H9 (cell line): ENCODE measurements around the gene CDK9. TPM values are rescaled to one million over a fixed set of nuclear protein-coding genes. Genes with fewer than 3 reads are reported as not detected.
A peak's percentile ranks its signal among the peaks of the same experiment; 100 is the strongest.

Experiments used
- DNase-seq: peaks from one replicate; pipeline ENCODE4 v3.0.0-alpha.2; 2017
- H2AFZ ChIP-seq: one replicate; pipeline ENCODE4 v1.6.1; 2013; ENCODE audit warnings: mild to moderate bottlenecking, low read length, control low read depth, moderate library complexity
- H2AK5ac ChIP-seq: 2 replicates; pipeline ENCODE4 v1.6.1; 2013; ENCODE audit warnings: low read length, control low read depth, mixed read lengths; ENCODE audit not compliant: insufficient read length
- H2BK120ac ChIP-seq: one replicate; pipeline ENCODE4 v1.6.1; 2013; ENCODE audit warnings: low read depth, mild to moderate bottlenecking, low read length, control low read depth, inconsistent platforms; ENCODE audit not compliant: poor library complexity, severe bottlenecking
- H2BK12ac ChIP-seq: 2 replicates; pipeline ENCODE4 v1.6.1; 2013; ENCODE audit warnings: low read length, control low read depth, mixed read lengths, low read depth; ENCODE audit not compliant: insufficient read length
- H2BK15ac ChIP-seq: 2 replicates; pipeline ENCODE4 v1.6.1; 2013; ENCODE audit warnings: low read depth, low read length, control low read depth
- H2BK20ac ChIP-seq: one replicate; pipeline ENCODE4 v1.6.1; 2013; ENCODE audit warnings: low read depth, mild to moderate bottlenecking, low read length, control low read depth, inconsistent platforms; ENCODE audit not compliant: poor library complexity, severe bottlenecking
- H2BK5ac ChIP-seq: 2 replicates; pipeline ENCODE4 v1.6.1; 2013; ENCODE audit warnings: low read length, control low read depth, mixed read lengths; ENCODE audit not compliant: insufficient read length
- H3K14ac ChIP-seq: 2 replicates; pipeline ENCODE4 v1.6.1; 2013; ENCODE audit warnings: low read length, control low read depth; ENCODE audit not compliant: insufficient read depth
- H3K18ac ChIP-seq: 2 replicates; pipeline ENCODE4 v1.6.1; 2013; ENCODE audit warnings: low read depth, mild to moderate bottlenecking, mixed read lengths, low read length, control low read depth; ENCODE audit not compliant: insufficient read length
- H3K23ac ChIP-seq: 2 replicates; pipeline ENCODE4 v1.6.1; 2013; ENCODE audit warnings: low read length, control low read depth, mixed read lengths, low read depth; ENCODE audit not compliant: insufficient read length
- H3K23me2 ChIP-seq: 2 replicates; pipeline ENCODE4 v1.6.1; 2013; ENCODE audit warnings: low read depth, mild to moderate bottlenecking, mixed read lengths, low read length, control low read depth; ENCODE audit not compliant: insufficient read length, poor library complexity, severe bottlenecking
- H3K27ac ChIP-seq: 2 replicates; pipeline ENCODE4 v1.5.1; 2013; ENCODE audit warnings: low read length, control low read depth, mixed read lengths, low read depth; ENCODE audit not compliant: insufficient read length
- H3K27me3 ChIP-seq: 2 replicates; pipeline ENCODE4 v1.6.1; 2013; ENCODE audit warnings: low read length, control low read depth, inconsistent platforms; ENCODE audit not compliant: insufficient read depth
- H3K4ac ChIP-seq: 2 replicates; pipeline ENCODE4 v1.6.1; 2013; ENCODE audit warnings: low read depth, mild to moderate bottlenecking, control low read depth, inconsistent platforms, low read length, moderate library complexity
- H3K4me1 ChIP-seq: 2 replicates; pipeline ENCODE4 v1.6.1; 2013; ENCODE audit warnings: low read length, control low read depth, inconsistent platforms; ENCODE audit not compliant: insufficient read depth
- H3K4me2 ChIP-seq: 2 replicates; pipeline ENCODE4 v1.6.1; 2013; ENCODE audit warnings: low read length, control low read depth, mixed read lengths; ENCODE audit not compliant: insufficient read length, insufficient read depth
- H3K56ac ChIP-seq: 2 replicates; pipeline ENCODE4 v1.6.1; 2013; ENCODE audit warnings: low read depth, mild to moderate bottlenecking, mixed read lengths, low read length, control low read depth; ENCODE audit not compliant: insufficient read length
- H3K79me1 ChIP-seq: 2 replicates; pipeline ENCODE4 v1.6.1; 2013; ENCODE audit warnings: low read depth, mild to moderate bottlenecking, moderate library complexity, low read length, control low read depth, inconsistent platforms; ENCODE audit not compliant: insufficient read depth, poor library complexity, severe bottlenecking
- H3K79me2 ChIP-seq: 2 replicates; pipeline ENCODE4 v1.6.1; 2013; ENCODE audit warnings: low read length, control low read depth, inconsistent platforms; ENCODE audit not compliant: insufficient read depth
- H3K9ac ChIP-seq: 2 replicates; pipeline ENCODE4 v1.6.1; 2013; ENCODE audit warnings: low read length, control low read depth, mixed read lengths; ENCODE audit not compliant: insufficient read length; ENCODE audit errors: extremely low read depth
- H3K9me3 ChIP-seq: one replicate; pipeline ENCODE4 v1.6.1; 2013; ENCODE audit warnings: low read depth, low read length, inconsistent platforms; ENCODE audit not compliant: control insufficient read depth
- H3T11ph ChIP-seq: one replicate; pipeline ENCODE4 v1.6.1; 2013; ENCODE audit warnings: mild to moderate bottlenecking, low read length, control low read depth, inconsistent platforms
- H4K20me1 ChIP-seq: one replicate; pipeline ENCODE4 v1.6.1; 2013; ENCODE audit not compliant: control insufficient read depth, insufficient read length, insufficient read depth
- H4K5ac ChIP-seq: 2 replicates; pipeline ENCODE4 v1.6.1; 2013; ENCODE audit warnings: low read depth, mild to moderate bottlenecking, mixed read lengths, low read length, control low read depth; ENCODE audit not compliant: insufficient read length
- H4K8ac ChIP-seq: replicated peaks from 2 replicates; pipeline ENCODE4 v1.6.1; 2013; ENCODE audit warnings: low read length, control low read depth, mixed read lengths, low read depth; ENCODE audit not compliant: insufficient read length
- H4K91ac ChIP-seq: 2 replicates; pipeline ENCODE4 v1.6.1; 2013; ENCODE audit warnings: low read depth, mild to moderate bottlenecking, moderate library complexity, mixed read lengths, low read length, control low read depth; ENCODE audit not compliant: insufficient read length
- H3K27ac Mint-ChIP-seq, 3 experiments: 2 replicates in 2 of 3; 3 replicates in 1 of 3; pipeline ENCODE4 v1.8.0; 2020 to 2021; ENCODE audit warnings: mixed read lengths in 3 of 3, mild to moderate bottlenecking in 1 of 3, moderate library complexity in 1 of 3
- H3K27me3 Mint-ChIP-seq: 2 replicates; pipeline ENCODE4 v1.8.0; 2021; ENCODE audit warnings: low read depth, mild to moderate bottlenecking, moderate library complexity, mixed read lengths
- H3K36me3 Mint-ChIP-seq, 3 experiments: 2 replicates in 2 of 3; 3 replicates in 1 of 3; pipeline ENCODE4 v1.8.0; 2020 to 2021; ENCODE audit warnings: low read depth in 3 of 3, mixed read lengths in 3 of 3; ENCODE audit not compliant: insufficient read depth in 1 of 3
- H3K4me1 Mint-ChIP-seq, 2 experiments: 2 replicates each; pipeline ENCODE4 v1.8.0; 2020; ENCODE audit warnings: mixed read lengths in 2 of 2
- H3K4me3 Mint-ChIP-seq, 2 experiments: 2 replicates in 1 of 2; 3 replicates in 1 of 2; pipeline ENCODE4 v1.8.0; 2020 to 2021; ENCODE audit warnings: mild to moderate bottlenecking in 2 of 2, mixed read lengths in 2 of 2, moderate library complexity in 1 of 2
- H3K9me3 Mint-ChIP-seq, 2 experiments: 2 replicates in 1 of 2; 3 replicates in 1 of 2; pipeline ENCODE4 v1.8.0; 2020; ENCODE audit warnings: mild to moderate bottlenecking in 2 of 2, mixed read lengths in 2 of 2, moderate library complexity in 1 of 2
- CTCF ChIP-seq: fragments of 200-600 bp; sonication (generic); conservative IDR thresholded peaks from 3 replicates; pipeline ENCODE4 v1.8.0; 2021; ENCODE audit warnings: antibody characterized with exemption, mild to moderate bottlenecking
- WGBS: extraction: QIAGEN DNeasy Blood & Tissue Kit; methylation state at CpG from one replicate; pipeline ENCODE4 v1.1.7; 2013; ENCODE audit warnings: missing lambda C conversion rate, low lambda C conversion rate, mixed read lengths; ENCODE audit not compliant: insufficient read length; ENCODE audit errors: extremely low coverage; 5-methylcytosine and 5-hydroxymethylcytosine counted together
- total RNA-seq: library from RNA; stranded (reverse); gene quantifications from 2 replicates; pipeline ENCODE4 v1.2.1, GENCODE V29; 2021

CDK9 gene
- total RNA-seq, 1 experiment from 2014 or later, result 85.7 TPM

DNA sequence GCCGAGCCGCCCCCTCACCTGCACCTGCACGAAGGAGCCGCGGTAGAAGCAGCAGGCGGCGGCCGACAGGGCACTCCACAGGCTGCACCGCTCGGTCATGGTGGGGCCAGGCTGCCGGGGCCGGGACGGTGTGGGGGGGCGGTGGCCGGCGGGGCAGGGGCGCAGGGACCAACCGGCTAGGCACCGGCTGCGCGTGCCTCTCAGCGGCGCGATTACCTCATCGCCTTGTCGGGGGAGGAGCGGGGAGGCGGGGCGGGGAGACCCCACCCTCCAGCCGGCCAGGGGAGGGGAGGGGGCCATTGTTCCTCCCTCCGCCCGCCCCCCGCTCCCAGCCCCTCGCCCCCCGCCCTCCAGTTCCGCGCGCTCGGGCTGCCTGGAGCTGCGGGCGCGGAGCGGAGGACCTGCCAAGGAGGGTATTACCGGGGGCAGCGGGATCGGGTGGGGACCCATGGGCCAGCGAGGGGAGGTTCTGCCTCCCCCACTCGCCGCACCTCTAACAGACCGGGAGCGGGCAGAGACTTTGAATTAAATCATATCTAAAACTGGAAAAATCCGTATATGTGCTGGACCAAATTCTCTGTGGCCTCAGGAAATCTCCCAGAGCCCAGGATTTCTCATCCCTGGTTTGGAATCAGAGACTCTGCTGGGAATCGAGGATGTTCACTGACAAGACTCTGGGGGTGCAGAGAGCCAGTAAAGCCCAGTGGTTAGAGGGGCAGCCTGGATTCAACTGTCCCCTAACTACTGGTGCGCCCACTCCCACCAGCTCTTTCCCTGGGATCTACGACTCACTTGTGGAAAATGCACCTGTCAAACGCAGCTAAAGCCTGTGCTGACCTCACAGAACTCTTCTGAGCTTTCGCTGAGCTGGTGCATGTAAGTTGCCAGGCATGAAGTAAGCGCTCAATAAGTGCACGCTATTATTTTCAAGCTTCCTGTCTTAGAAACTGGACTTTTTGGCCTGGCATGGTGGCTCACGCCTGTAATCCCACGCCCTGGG, 30.5 kb upstream of the CDK9 start:
- Mint-ChIP-seq H3K36me3 (peaks cover 0 to 4% (median 0%) of the 10 kb centered on the region in 3 experiments; a peak in 1 of 7 replicates), H3K4me1 (peaks cover 3 to 6% of the 10 kb centered on the region in 2 experiments; a peak in 2 of 4 replicates), H3K4me3 (peak overlapping the region; percentile 53 to 76), H3K9me3 (no peaks in the 10 kb centered on the region), H3K27ac (no peak overlapping the region), H3K27me3 (peaks cover 52% of the 10 kb centered on the region)
- no peak overlapping the region for H4K91ac ChIP-seq
- H3K14ac ChIP-seq, result peak overlapping the region; percentile 83; the same call in 1 of the 2 replicates
- H2BK12ac ChIP-seq, result no peak overlapping the region
- no peak for TF ChIP-seq CTCF
- no peaks in the 10 kb centered on the region for H3K9me3 ChIP-seq
- no peak overlapping the region for H3T11ph ChIP-seq
- no peak overlapping the region for H3K9ac ChIP-seq
- peaks cover 6% of the 10 kb centered on the region for H3K23me2 ChIP-seq
- no peak overlapping the region for H2AK5ac ChIP-seq
- no peaks in the 10 kb centered on the region for H3K79me2 ChIP-seq
- no peaks in the 10 kb centered on the region for H4K20me1 ChIP-seq
- H2BK5ac ChIP-seq, result no peak overlapping the region
- H3K4me2 ChIP-seq, result peak overlapping the region; percentile 49
- no peak overlapping the region for H4K8ac ChIP-seq
- no peak overlapping the region for H3K18ac ChIP-seq
- H3K27me3 ChIP-seq, result no peaks in the 10 kb centered on the region; the same call in 1 of the 2 replicates
- H3K4me1 ChIP-seq, result peaks cover 3% of the 10 kb centered on the region; the same call in 1 of the 2 replicates
- H3K23ac ChIP-seq, result no peak overlapping the region
- no peak overlapping the region for H3K56ac ChIP-seq
- no peak overlapping the region for H2BK120ac ChIP-seq
- H3K4ac ChIP-seq, result no peak overlapping the region
- DNase-seq, result peak; percentile 82
- no peak overlapping the region for H2BK15ac ChIP-seq
- H2BK20ac ChIP-seq, result no peak overlapping the region
- H4K5ac ChIP-seq, result no peak overlapping the region
- no peaks in the 10 kb centered on the region for H3K79me1 ChIP-seq
- H2AFZ ChIP-seq, result no peak overlapping the region
- WGBS, result no CpG with 5 or more reads among the region's 61 CpGs
- no peak overlapping the region for H3K27ac ChIP-seq
